ENCODE results near the gene MARCKSL1.
A peak's percentile ranks its signal among the peaks of the same experiment; 100 is the strongest.

The MARCKSL1 gene

GRCh38 chr1:32372149-32372756, 36.2 kb upstream of the MARCKSL1 start:
- CTCF ChIA-PET, result interaction anchor here (0.8 to 1.9 kb wide), 8 partner anchors 12 to 157 kb away, joined by 3 to 5 read pairs (median 4); partner anchors contain the start of gene BSDC1
- TF ChIP-seq CTCF (IDR thresholded peaks at IDR 0.05; ENCODE audit: control extremely low read depth, extremely low read depth, low read depth, missing control alignments), result peak; percentile 17
- peak; percentile 42 for DNase-seq (ENCODE audit: extremely low spot score)
- POLR2A ChIA-PET, result interaction anchor here (0.7 to 1.8 kb wide), 2 partner anchors 10 to 37 kb away, joined by 5 to 10 read pairs; partner anchors contain the start of gene MARCKSL1

GRCh38 chr1:32367912-32368635, 32.0 kb upstream of the MARCKSL1 start:
- TF ChIP-seq CTCF (IDR thresholded peaks at IDR 0.05; ENCODE audit: control extremely low read depth, extremely low read depth, low read depth, missing control alignments), result no peak
- CTCF ChIA-PET, result interaction anchor here (1.3 kb wide), 1 partner anchor 12 kb away, joined by 3 read pairs; no protein-coding TSS in a partner anchor

GRCh38 chr1:32365445-32365844, 29.4 kb upstream of the MARCKSL1 start:
- no peak for TF ChIP-seq CTCF (IDR thresholded peaks at IDR 0.05; ENCODE audit: control extremely low read depth, extremely low read depth, low read depth, missing control alignments)
- CTCF ChIA-PET, result interaction anchor here (1.2 kb wide), 2 partner anchors 35 to 150 kb away, joined by 3 read pairs; no protein-coding TSS in a partner anchor
- POLR2A ChIA-PET, result interaction anchor here (2.3 kb wide), 1 partner anchor 29 kb away, joined by 10 read pairs; the partner anchor contains the start of gene MARCKSL1
- DNase-seq (ENCODE audit: extremely low spot score), result no peak

More at GRCh38 chr1:32367912-32368635, 32.0 kb upstream of the MARCKSL1 start:
- POLR2A ChIA-PET, result no interaction called here
- DNase-seq (ENCODE audit: extremely low spot score), result no peak

GRCh38 chr1:32364836-32365235, 28.8 kb upstream of the MARCKSL1 start:
- CTCF ChIA-PET, result interaction anchor here (1.2 kb wide), 2 partner anchors 36 to 149 kb away, joined by 3 read pairs; no protein-coding TSS in a partner anchor
- POLR2A ChIA-PET, result interaction anchor here (2.3 kb wide), 1 partner anchor 29 kb away, joined by 10 read pairs; the partner anchor contains the start of gene MARCKSL1
- DNase-seq (ENCODE audit: extremely low spot score), result no peak
- no peak for TF ChIP-seq CTCF (IDR thresholded peaks at IDR 0.05; ENCODE audit: control extremely low read depth, extremely low read depth, low read depth, missing control alignments)

- ChIA-PET POLR2A (interaction anchor here (0.6 kb wide), 1 partner anchor 483 kb away, joined by 3 read pairs; no protein-coding TSS in a partner anchor), CTCF (interaction anchor here (1.2 to 2.9 kb wide), 3 partner anchors 11 to 148 kb away, joined by 3 to 10 read pairs (median 5); no protein-coding TSS in a partner anchor)
- TF ChIP-seq CTCF (IDR thresholded peaks at IDR 0.05; ENCODE audit: control extremely low read depth, extremely low read depth, low read depth, missing control alignments), result no peak
- no peak for DNase-seq (ENCODE audit: extremely low spot score)
Measured at GRCh38 chr1:32363713-32364112, 27.7 kb upstream of the MARCKSL1 start.

Data from GM10248 (cell line).